OCI-LY1 (cell line): ENCODE measurements around the gene NOS3.

ENCODE experiments used
- H2AFZ ChIP-seq: fragments of 200-600 bp; sonication (generic), shearing (Covaris generic); 2 replicates; pipeline ENCODE4 v1.6.0; 2014; ENCODE audit warnings: antibody characterized with exemption, mild to moderate bottlenecking, low read length
- H3F3A ChIP-seq: fragments of 200-600 bp; sonication (generic), shearing (Covaris generic); 2 replicates; pipeline ENCODE4 v1.6.0; 2014; ENCODE audit warnings: mild to moderate bottlenecking, antibody characterized with exemption, low read length, moderate library complexity; ENCODE audit not compliant: insufficient read depth
- H3K27ac ChIP-seq: fragments of 200-600 bp; sonication (generic); 2 replicates; pipeline ENCODE4 v1.5.1; 2014; ENCODE audit warnings: low read length, mixed run types, mild to moderate bottlenecking, low read depth; ENCODE audit not compliant: poor library complexity, severe bottlenecking
- H3K27me3 ChIP-seq: fragments of 200-600 bp; sonication (generic); 2 replicates; pipeline ENCODE4 v1.6.0; 2014; ENCODE audit warnings: antibody characterized with exemption, mild to moderate bottlenecking, low read length, moderate library complexity; ENCODE audit not compliant: insufficient read depth
- H3K36me3 ChIP-seq: fragments of 200-600 bp; sonication (generic); 2 replicates; pipeline ENCODE4 v1.6.1; 2014; ENCODE audit warnings: mild to moderate bottlenecking, antibody characterized with exemption, low read length, moderate library complexity, mixed read lengths; ENCODE audit not compliant: insufficient read depth
- H3K4me1 ChIP-seq: fragments of 200-600 bp; sonication (generic); 2 replicates; pipeline ENCODE4 v1.5.1; 2014; ENCODE audit warnings: mild to moderate bottlenecking, low read length, moderate library complexity; ENCODE audit not compliant: insufficient read depth, severe bottlenecking
- H3K4me2 ChIP-seq: fragments of 200-600 bp; sonication (generic), shearing (Covaris generic); 2 replicates; pipeline ENCODE4 v1.6.1; 2014; ENCODE audit warnings: low read length
- H3K4me3 ChIP-seq: fragments of 200-600 bp; sonication (generic); 2 replicates; pipeline ENCODE4 v1.5.1; 2014; ENCODE audit warnings: low read length, low read depth, mild to moderate bottlenecking, mixed read lengths; ENCODE audit not compliant: poor library complexity, severe bottlenecking
- H3K79me2 ChIP-seq: fragments of 200-600 bp; shearing (Covaris generic); 2 replicates; pipeline ENCODE4 v1.6.1; 2016; ENCODE audit warnings: mixed run types, low read length, mixed read lengths; ENCODE audit not compliant: insufficient read depth
- H3K9ac ChIP-seq: fragments of 200-600 bp; sonication (generic), shearing (Covaris generic); 2 replicates; pipeline ENCODE4 v1.6.1; 2014; ENCODE audit warnings: mild to moderate bottlenecking, low read length, mixed read lengths
- H3K9me2 ChIP-seq: fragments of 200-600 bp; sonication (generic), shearing (Covaris generic); 2 replicates; pipeline ENCODE4 v1.6.1; 2014; ENCODE audit warnings: low read depth, mild to moderate bottlenecking, low read length, mixed read lengths
- H3K9me3 ChIP-seq: fragments of 200-600 bp; shearing (Covaris generic); 2 replicates; pipeline ENCODE4 v1.6.1; 2014; ENCODE audit warnings: low read length, mixed read lengths
- H4K20me1 ChIP-seq: fragments of 200-600 bp; sonication (generic), shearing (Covaris generic); 2 replicates; pipeline ENCODE4 v1.6.0; 2016; ENCODE audit warnings: mild to moderate bottlenecking, low read length; ENCODE audit not compliant: insufficient read depth
- EZH2 ChIP-seq: fragments of 200-600 bp; sonication (generic), shearing (Covaris generic); IDR thresholded peaks from 2 replicates; pipeline ENCODE4 v1.8.0; 2017; ENCODE audit warnings: borderline replicate concordance, mixed run types, mild to moderate bottlenecking, antibody characterized with exemption, low read length, moderate library complexity, mixed read lengths
- TF ChIP-seq, protein P1 (sequence below): fragments of 200-600 bp; sonication (generic), shearing (Covaris generic); IDR thresholded peaks from 2 replicates; pipeline ENCODE4 v1.5.1; 2017; ENCODE audit warnings: mild to moderate bottlenecking, antibody characterized with exemption, low read length, moderate library complexity, mixed read lengths

The NOS3 gene

GRCh38 chr7:151016505-151016904 is 25.7 kb downstream of the NOS3 start:
- Histone ChIP-seq H4K20me1 (no peaks in the 10 kb centered on the region), H3K36me3 (no peaks in the 10 kb centered on the region), H3K9me3 (no peaks in the 10 kb centered on the region), H3K27me3 (peaks cover 11% of the 10 kb centered on the region; the same call in 1 of the 2 replicates), H2AFZ (no peak overlapping the region), H3K4me1 (peaks cover 27% of the 10 kb centered on the region), H3K4me3 (no peak overlapping the region), H3K27ac (no peak overlapping the region), H3K79me2 (no peaks in the 10 kb centered on the region), H3K9ac (no peak overlapping the region), H3F3A (no peaks in the 10 kb centered on the region), H3K4me2 (no peak overlapping the region), H3K9me2 (no peaks in the 10 kb centered on the region)
- TF ChIP-seq, protein P1, sequence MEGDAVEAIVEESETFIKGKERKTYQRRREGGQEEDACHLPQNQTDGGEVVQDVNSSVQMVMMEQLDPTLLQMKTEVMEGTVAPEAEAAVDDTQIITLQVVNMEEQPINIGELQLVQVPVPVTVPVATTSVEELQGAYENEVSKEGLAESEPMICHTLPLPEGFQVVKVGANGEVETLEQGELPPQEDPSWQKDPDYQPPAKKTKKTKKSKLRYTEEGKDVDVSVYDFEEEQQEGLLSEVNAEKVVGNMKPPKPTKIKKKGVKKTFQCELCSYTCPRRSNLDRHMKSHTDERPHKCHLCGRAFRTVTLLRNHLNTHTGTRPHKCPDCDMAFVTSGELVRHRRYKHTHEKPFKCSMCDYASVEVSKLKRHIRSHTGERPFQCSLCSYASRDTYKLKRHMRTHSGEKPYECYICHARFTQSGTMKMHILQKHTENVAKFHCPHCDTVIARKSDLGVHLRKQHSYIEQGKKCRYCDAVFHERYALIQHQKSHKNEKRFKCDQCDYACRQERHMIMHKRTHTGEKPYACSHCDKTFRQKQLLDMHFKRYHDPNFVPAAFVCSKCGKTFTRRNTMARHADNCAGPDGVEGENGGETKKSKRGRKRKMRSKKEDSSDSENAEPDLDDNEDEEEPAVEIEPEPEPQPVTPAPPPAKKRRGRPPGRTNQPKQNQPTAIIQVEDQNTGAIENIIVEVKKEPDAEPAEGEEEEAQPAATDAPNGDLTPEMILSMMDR = no peak

- H2AFZ ChIP-seq = no peak overlapping the region
- H3K36me3 ChIP-seq = no peaks in the 10 kb centered on the region
- no peaks in the 10 kb centered on the region for H3K79me2 ChIP-seq
- H3K9me2 ChIP-seq = no peaks in the 10 kb centered on the region
- no peak overlapping the region for H3K27ac ChIP-seq
- H3K27me3 ChIP-seq = peaks cover 11% of the 10 kb centered on the region; the same call in 1 of the 2 replicates
- TF ChIP-seq, protein P1 = peak; percentile 18; the same call in 1 of the 2 replicates
- no peak for TF ChIP-seq EZH2
- no peaks in the 10 kb centered on the region for H3K9me3 ChIP-seq
- peaks cover 27% of the 10 kb centered on the region for H3K4me1 ChIP-seq
- H3K9ac ChIP-seq = no peak overlapping the region
- H3K4me2 ChIP-seq = no peak overlapping the region
- no peaks in the 10 kb centered on the region for H3F3A ChIP-seq
- no peak overlapping the region for H3K4me3 ChIP-seq
- H4K20me1 ChIP-seq = no peaks in the 10 kb centered on the region
Observed at GRCh38 chr7:151016942-151017341, 26.1 kb downstream of the NOS3 start.

- H3K79me2 ChIP-seq = no peaks in the 10 kb centered on the region
- H3K27ac ChIP-seq = no peak overlapping the region
- TF ChIP-seq, protein P1 = no peak
- TF ChIP-seq EZH2 = no peak
- peak overlapping the region; percentile 51 for H3K4me3 ChIP-seq
- H4K20me1 ChIP-seq = no peaks in the 10 kb centered on the region
- H3K9me2 ChIP-seq = no peaks in the 10 kb centered on the region
- H3F3A ChIP-seq = no peaks in the 10 kb centered on the region
- H3K4me2 ChIP-seq = peak overlapping the region; percentile 57
- H3K27me3 ChIP-seq = peaks cover 7% of the 10 kb centered on the region; the same call in 1 of the 2 replicates
- H2AFZ ChIP-seq = no peak overlapping the region
- H3K9ac ChIP-seq = peak overlapping the region; percentile 8; the same call in 1 of the 2 replicates
- H3K36me3 ChIP-seq = no peaks in the 10 kb centered on the region
- H3K4me1 ChIP-seq = peaks cover 27% of the 10 kb centered on the region
- H3K9me3 ChIP-seq = no peaks in the 10 kb centered on the region
Observed at GRCh38 chr7:151017370-151017952, 26.6 kb downstream of the NOS3 start.
